ENCODE results near the gene ZNF511.

Gene ZNF511

GRCh38 chr10:133336577-133337369 lies 28.1 kb downstream of the ZNF511 start, which contains the start of gene CALY:
CALY (minus strand) TSS chr10:133336896; CDS start chr10:133328989, 7,907 bp downstream.
- DNase-seq = peak; percentile 95

- no peak for DNase-seq
These were observed 28.6 kb downstream of the ZNF511 start for GRCh38 chr10:133337370-133337725.

- DNase-seq = no peak
These were observed 29.7 kb downstream of the ZNF511 start for GRCh38 chr10:133338080-133339071.

- DNase-seq = no peak
These were observed 31.1 kb downstream of the ZNF511 start for GRCh38 chr10:133339708-133340380.

- no peak for DNase-seq
These were observed 33.3 kb downstream of the ZNF511 start for GRCh38 chr10:133341983-133342382.

GRCh38 chr10:133342942-133343341 lies 34.2 kb downstream of the ZNF511 start:
- no peak for DNase-seq

GRCh38 chr10:133343558-133343957 lies 34.8 kb downstream of the ZNF511 start:
- no peak for DNase-seq

- DNase-seq = no peak
These were observed 35.5 kb downstream of the ZNF511 start for GRCh38 chr10:133344236-133344635.

- DNase-seq = no peak
These were observed 37.7 kb downstream of the ZNF511 start for GRCh38 chr10:133346413-133346812.

- DNase-seq = no peak
These were observed 39.2 kb downstream of the ZNF511 start for GRCh38 chr10:133347710-133348517.

- DNase-seq = no peak
These were observed 40.5 kb downstream of the ZNF511 start for GRCh38 chr10:133349160-133349568.

GRCh38 chr10:133349577-133350011 lies 40.9 kb downstream of the ZNF511 start:
- DNase-seq = no peak

GRCh38 chr10:133350283-133350949 lies 41.7 kb downstream of the ZNF511 start:
- DNase-seq = no peak

- DNase-seq = no peak
These were observed 42.2 kb downstream of the ZNF511 start for GRCh38 chr10:133350950-133351329.

- no peak for DNase-seq
These were observed 42.9 kb downstream of the ZNF511 start for GRCh38 chr10:133351408-133352318.

- DNase-seq = no peak
These were observed 44.7 kb downstream of the ZNF511 start for GRCh38 chr10:133353202-133353959.

- DNase-seq = no peak
These were observed 45.4 kb downstream of the ZNF511 start for GRCh38 chr10:133353988-133354605.

- no peak for DNase-seq
These were observed 46.0 kb downstream of the ZNF511 start for GRCh38 chr10:133354672-133355240.

- no peak for DNase-seq
These were observed 46.6 kb downstream of the ZNF511 start for GRCh38 chr10:133355266-133355665.

Measured in T-helper 9 cell (primary cell).